Prostate gland (tissue), 2 donors: ENCODE data around the gene HGF.

ENCODE experiments used
- POLR2A ChIP-seq: fragments of 450-650 bp; IDR thresholded peaks from one replicate; pipeline ENCODE4 v1.6.1; 2016; ENCODE audit warnings: antibody characterized with exemption, mild to moderate bottlenecking
- TF ChIP-seq, protein P1 (sequence below), 4 experiments: fragments of 200-600 bp in 2 of 4; fragments of 450-650 bp in 2 of 4; sonication (generic) in 2 of 4; IDR thresholded peaks; 1 replicate in 3 of 4; 2 replicates in 1 of 4; pipeline ENCODE4 v1.5.1; 2016 to 2019; ENCODE audit warnings: antibody characterized with exemption in 4 of 4, mild to moderate bottlenecking in 2 of 4, moderate library complexity in 2 of 4

DNA sequence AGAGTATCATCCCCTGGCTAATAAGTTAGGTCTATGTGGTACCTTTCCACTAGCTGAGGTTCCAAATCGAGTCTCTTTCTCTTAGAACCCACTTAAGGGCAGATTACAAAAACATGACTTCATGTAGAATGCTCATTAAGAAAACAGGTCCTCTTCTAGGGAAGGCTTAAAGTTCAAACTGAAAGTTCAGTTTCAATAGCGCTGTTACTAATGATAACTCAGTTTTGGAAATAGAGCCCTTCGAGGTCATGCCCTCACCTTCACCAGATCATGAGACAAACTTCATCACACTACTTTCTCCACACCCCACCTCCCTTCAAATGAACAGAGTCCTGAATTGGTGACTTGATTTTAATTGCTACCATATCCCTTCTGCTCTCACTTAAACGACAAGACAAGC is 26.2 kb downstream of the HGF start:
- TF ChIP-seq, protein P1, sequence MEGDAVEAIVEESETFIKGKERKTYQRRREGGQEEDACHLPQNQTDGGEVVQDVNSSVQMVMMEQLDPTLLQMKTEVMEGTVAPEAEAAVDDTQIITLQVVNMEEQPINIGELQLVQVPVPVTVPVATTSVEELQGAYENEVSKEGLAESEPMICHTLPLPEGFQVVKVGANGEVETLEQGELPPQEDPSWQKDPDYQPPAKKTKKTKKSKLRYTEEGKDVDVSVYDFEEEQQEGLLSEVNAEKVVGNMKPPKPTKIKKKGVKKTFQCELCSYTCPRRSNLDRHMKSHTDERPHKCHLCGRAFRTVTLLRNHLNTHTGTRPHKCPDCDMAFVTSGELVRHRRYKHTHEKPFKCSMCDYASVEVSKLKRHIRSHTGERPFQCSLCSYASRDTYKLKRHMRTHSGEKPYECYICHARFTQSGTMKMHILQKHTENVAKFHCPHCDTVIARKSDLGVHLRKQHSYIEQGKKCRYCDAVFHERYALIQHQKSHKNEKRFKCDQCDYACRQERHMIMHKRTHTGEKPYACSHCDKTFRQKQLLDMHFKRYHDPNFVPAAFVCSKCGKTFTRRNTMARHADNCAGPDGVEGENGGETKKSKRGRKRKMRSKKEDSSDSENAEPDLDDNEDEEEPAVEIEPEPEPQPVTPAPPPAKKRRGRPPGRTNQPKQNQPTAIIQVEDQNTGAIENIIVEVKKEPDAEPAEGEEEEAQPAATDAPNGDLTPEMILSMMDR (IDR thresholded peaks at IDR 0.05), result no peak
- TF ChIP-seq POLR2A, result no peak
